ENCODE measurements around the gene NUDT7. TPM values are rescaled to one million over a fixed set of nuclear protein-coding genes. Genes with fewer than 3 reads are reported as not detected.

NUDT7 gene
- total and polyA plus RNA-seq, 2 experiments from 2014 or later, result 12.2 to 21.9 TPM

DNA sequence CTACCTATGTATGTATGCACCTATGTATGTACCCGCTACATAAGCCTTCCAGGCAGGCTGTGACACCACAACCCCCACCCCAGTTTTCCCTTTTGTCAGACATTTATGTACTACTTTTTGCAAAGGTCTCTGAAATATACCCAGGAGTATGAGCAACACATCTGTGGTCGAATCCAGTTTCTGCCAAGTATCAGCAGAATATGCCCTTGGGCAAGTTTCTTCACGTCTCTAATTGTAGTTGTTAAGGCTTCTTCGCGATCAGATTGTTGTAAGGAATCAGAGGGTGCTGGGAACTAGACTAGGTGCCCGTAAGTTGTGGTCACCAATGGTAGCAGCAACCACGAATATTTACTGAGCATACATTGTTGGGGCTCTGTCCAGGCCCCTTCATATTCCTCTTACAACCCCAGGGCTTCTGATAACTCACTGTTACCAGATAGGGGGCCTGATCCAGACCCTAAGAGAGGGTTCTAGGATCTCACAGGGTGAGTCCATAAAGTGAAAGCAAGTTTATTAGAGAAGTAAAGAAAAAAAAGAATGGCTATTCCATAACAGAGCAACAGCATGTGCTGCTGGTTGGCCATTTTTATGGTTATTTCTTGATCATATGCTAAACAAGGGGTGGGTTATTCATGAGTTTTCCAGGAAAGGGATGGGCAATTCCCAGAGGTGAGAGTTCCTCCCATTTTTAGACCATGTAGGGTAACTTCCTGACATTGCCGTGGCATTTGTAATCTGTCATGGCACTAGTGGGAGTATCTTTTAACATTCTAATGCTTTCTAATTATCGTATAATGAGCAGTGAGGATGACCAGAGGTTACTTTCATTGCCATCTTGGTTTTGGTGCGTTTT is 16.6 kb downstream of the NUDT7 start:
- H3K4me3 ChIP-seq, result no peak overlapping the region
- no peak overlapping the region for H3K27ac ChIP-seq
- no peaks in the 10 kb centered on the region for H3K9me3 ChIP-seq (ENCODE audit: low read depth)
- no peak for DNase-seq (ENCODE audit: low read depth in 1 of 2, low spot score in 1 of 2)
- no peaks in the 10 kb centered on the region for H3K4me1 ChIP-seq (ENCODE audit: low read depth)
- H3K36me3 ChIP-seq, result no peaks in the 10 kb centered on the region
- no peaks in the 10 kb centered on the region for H3K27me3 ChIP-seq
- TF ChIP-seq, protein P1, sequence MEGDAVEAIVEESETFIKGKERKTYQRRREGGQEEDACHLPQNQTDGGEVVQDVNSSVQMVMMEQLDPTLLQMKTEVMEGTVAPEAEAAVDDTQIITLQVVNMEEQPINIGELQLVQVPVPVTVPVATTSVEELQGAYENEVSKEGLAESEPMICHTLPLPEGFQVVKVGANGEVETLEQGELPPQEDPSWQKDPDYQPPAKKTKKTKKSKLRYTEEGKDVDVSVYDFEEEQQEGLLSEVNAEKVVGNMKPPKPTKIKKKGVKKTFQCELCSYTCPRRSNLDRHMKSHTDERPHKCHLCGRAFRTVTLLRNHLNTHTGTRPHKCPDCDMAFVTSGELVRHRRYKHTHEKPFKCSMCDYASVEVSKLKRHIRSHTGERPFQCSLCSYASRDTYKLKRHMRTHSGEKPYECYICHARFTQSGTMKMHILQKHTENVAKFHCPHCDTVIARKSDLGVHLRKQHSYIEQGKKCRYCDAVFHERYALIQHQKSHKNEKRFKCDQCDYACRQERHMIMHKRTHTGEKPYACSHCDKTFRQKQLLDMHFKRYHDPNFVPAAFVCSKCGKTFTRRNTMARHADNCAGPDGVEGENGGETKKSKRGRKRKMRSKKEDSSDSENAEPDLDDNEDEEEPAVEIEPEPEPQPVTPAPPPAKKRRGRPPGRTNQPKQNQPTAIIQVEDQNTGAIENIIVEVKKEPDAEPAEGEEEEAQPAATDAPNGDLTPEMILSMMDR (IDR thresholded peaks at IDR 0.05; ENCODE audit: low read depth, low read length), result no peak

DNA sequence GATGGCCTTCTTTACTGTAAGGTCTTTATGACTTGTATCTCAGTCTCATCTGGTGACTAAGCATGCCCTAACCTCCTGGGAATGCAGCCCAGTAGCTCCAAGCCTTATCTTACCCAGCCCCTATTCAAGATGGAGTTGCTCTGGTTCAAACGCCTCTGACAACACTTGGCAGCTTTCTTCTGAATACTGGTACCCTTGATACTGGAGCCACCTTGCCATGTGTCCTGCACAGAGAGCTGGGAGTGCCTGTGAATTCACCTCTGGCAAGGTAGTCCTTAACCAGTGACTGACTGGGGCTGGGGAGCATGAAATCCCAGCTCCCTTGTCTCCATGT is 17.2 kb downstream of the NUDT7 start:
- Histone ChIP-seq H3K9me3 (ENCODE audit: low read depth) (no peaks in the 10 kb centered on the region), H3K27ac (no peak overlapping the region), H3K4me3 (no peak overlapping the region), H3K36me3 (no peaks in the 10 kb centered on the region), H3K4me1 (ENCODE audit: low read depth) (no peaks in the 10 kb centered on the region), H3K27me3 (no peaks in the 10 kb centered on the region)
- TF ChIP-seq, protein P1 (IDR thresholded peaks at IDR 0.05; ENCODE audit: low read depth, low read length), result no peak
- DNase-seq (ENCODE audit: low read depth in 1 of 2, low spot score in 1 of 2), result peak in 1 of 2 donors; percentile 6

DNA sequence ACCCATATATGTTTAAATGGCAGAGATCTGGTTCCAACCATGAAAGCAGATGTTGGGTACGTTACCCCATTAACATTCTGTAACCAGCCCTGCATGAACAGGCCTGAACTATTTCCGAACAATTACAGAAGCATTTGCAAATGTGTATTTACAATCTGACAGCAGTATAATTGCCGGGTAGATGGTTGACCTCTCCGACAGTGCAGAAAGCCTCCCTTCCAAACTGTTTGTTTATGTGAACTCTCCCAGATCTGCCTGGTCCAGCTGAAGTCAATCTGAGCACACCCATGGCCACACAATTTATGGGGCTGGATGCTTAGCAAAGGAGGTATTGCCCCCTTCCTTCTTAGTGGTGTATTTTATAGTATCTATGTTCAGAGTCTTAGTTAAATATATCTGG is 21.8 kb downstream of the NUDT7 start:
- TF ChIP-seq, protein P1 (IDR thresholded peaks at IDR 0.05; ENCODE audit: low read depth, low read length), result no peak
- Histone ChIP-seq H3K36me3 (no peaks in the 10 kb centered on the region), H3K4me3 (no peak overlapping the region), H3K27ac (no peak overlapping the region), H3K27me3 (no peaks in the 10 kb centered on the region), H3K4me1 (ENCODE audit: low read depth) (no peaks in the 10 kb centered on the region), H3K9me3 (ENCODE audit: low read depth) (no peaks in the 10 kb centered on the region)
- DNase-seq (ENCODE audit: low read depth in 1 of 2, low spot score in 1 of 2), result no peak

DNA sequence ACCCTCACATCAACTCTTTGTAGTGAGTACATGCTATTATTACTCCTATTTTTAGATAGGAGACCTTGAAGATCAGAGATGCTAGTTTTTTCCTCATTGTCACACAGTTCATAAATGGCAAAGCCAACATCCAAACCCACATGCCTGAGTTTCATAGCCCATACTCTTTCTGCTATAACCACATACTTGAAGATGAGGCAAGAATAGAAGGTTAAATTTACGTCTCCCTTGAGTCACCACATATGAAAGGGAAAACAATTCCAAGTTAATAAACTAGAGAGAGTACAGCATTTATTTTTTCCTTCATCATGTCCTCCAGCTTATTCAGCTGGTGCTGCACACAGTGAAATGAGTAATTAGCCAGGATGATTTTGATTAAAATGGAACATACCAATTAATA is 23.7 kb downstream of the NUDT7 start:
- H3K4me1 ChIP-seq (ENCODE audit: low read depth), result no peaks in the 10 kb centered on the region
- TF ChIP-seq, protein P1 (IDR thresholded peaks at IDR 0.05; ENCODE audit: low read depth, low read length), result no peak
- no peak for DNase-seq (ENCODE audit: low read depth in 1 of 2, low spot score in 1 of 2)
- H3K36me3 ChIP-seq, result no peaks in the 10 kb centered on the region
- peaks cover 2% of the 10 kb centered on the region for H3K27me3 ChIP-seq
- no peaks in the 10 kb centered on the region for H3K9me3 ChIP-seq (ENCODE audit: low read depth)
- H3K4me3 ChIP-seq, result no peak overlapping the region
- no peak overlapping the region for H3K27ac ChIP-seq

DNA sequence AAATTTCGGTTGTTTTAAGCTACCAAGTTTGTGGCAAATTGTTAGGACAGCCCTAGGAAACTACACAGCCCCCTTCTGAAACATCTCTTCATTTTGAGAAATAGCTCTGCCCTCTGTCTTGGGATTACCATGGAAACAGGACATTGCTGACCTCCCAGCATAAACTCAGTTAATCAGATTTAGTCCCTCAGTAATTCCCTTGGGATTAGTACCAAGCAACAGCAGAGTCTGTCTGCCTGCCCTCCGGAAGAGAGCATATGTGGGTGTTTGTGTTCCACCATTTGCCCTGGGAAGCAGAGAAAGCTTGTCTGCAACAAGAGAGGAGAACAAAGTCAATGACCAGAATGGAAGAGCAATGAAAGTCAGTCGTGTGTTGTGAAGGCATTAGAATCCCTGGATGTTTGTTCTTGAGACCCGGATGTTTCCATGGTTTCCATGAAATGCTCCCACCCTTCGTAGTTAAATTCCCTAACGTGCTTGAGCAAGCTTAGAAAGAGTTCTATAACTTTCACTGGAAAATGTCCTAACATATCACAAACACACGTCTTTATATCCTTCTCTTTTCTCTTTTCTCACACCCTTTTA is 26.2 kb downstream of the NUDT7 start:
- Histone ChIP-seq H3K4me3 (no peak overlapping the region), H3K36me3 (no peaks in the 10 kb centered on the region), H3K9me3 (ENCODE audit: low read depth) (no peaks in the 10 kb centered on the region), H3K27ac (no peak overlapping the region), H3K4me1 (ENCODE audit: low read depth) (no peaks in the 10 kb centered on the region), H3K27me3 (peaks cover 9% of the 10 kb centered on the region)
- TF ChIP-seq, protein P1 (IDR thresholded peaks at IDR 0.05; ENCODE audit: low read depth, low read length), result no peak
- DNase-seq (ENCODE audit: low read depth in 1 of 2, low spot score in 1 of 2), result no peak

All from cardiac muscle cell (in vitro differentiated cells and primary cell).